ENCODE results near the gene BTBD7.

- no peak for TF ChIP-seq CTCF (conservative IDR thresholded peaks at IDR 0.05)
- no peak for TF ChIP-seq EZH2 (IDR thresholded peaks at IDR 0.05; ENCODE audit: low read depth)
These were observed 12.3 kb downstream of the BTBD7 start for GRCh38 chr14:93320489-93320888.
